GM12878 (cell line): ENCODE measurements around the gene NCKAP5L.

ENCODE experiments used
- BCLAF1 ChIP-seq: fragments of 450-650 bp; IDR thresholded peaks from 2 replicates; pipeline ENCODE4 v1.6.1; 2017; ENCODE audit warnings: antibody characterized with exemption, mild to moderate bottlenecking, moderate library complexity
- CHD2 ChIP-seq: IDR thresholded peaks from 2 replicates; pipeline ENCODE4 v1.6.1; 2011; ENCODE audit warnings: low read depth, low read length, improper control_type of control experiment, borderline replicate concordance
- SMC3 ChIP-seq: IDR thresholded peaks from 2 replicates; pipeline ENCODE4 v1.6.1; 2011; ENCODE audit warnings: low read length, improper control_type of control experiment, borderline replicate concordance
- SP1 ChIP-seq: IDR thresholded peaks from one replicate; pipeline ENCODE4 v1.6.1; 2011; ENCODE audit warnings: low read depth, low read length

GRCh38 chr12:49807991-49808580, 20.1 kb downstream of the NCKAP5L start:
- TF ChIP-seq CHD2 (no peak), BCLAF1 (no peak), SMC3 (no peak), SP1 (no peak)
